Activated CD8-positive, alpha-beta T cell treated with anti-CD3 and anti-CD28 coated beads, Interleukin-2, amount 10 ng/mL, durations not matched to agents 7 days and 5 days (primary cell): ENCODE data around the gene NDUFAF3. TPM values are rescaled to one million over a fixed set of nuclear protein-coding genes. Genes with fewer than 3 reads are reported as not detected.

Experiments used
- ATAC-seq: fragments of 150-1000 bp; cut with Tn5 transposase; one replicate; pipeline ENCODE4 v1.10.0; 2021; ENCODE audit warnings: moderate library complexity
- CTCF ChIA-PET: fragments of 350-600 bp; sonication (Branson Sonifier 250); formaldehyde crosslinking; loops from one replicate; lab custom pipeline; 2021; ENCODE audit warnings: antibody characterized with exemption; lab: Charles Lee
- POLR2A ChIA-PET: fragments of 350-600 bp; sonication (Branson Sonifier 250); formaldehyde crosslinking; loops from one replicate; lab custom pipeline; 2021; ENCODE audit warnings: antibody characterized with exemption; lab: Charles Lee
- DNase-seq: peaks from one replicate; pipeline ENCODE4 v3.0.0-alpha.2; 2020
- H3K27ac Mint-ChIP-seq: one replicate; pipeline ENCODE4 v1.8.0; 2021; ENCODE audit warnings: mild to moderate bottlenecking, mixed read lengths
- H3K27me3 Mint-ChIP-seq: one replicate; pipeline ENCODE4 v1.8.0; 2021; ENCODE audit warnings: low read depth, mixed read lengths
- H3K36me3 Mint-ChIP-seq: one replicate; pipeline ENCODE4 v1.8.0; 2021; ENCODE audit warnings: low read depth, mixed read lengths
- H3K4me1 Mint-ChIP-seq: one replicate; pipeline ENCODE4 v1.8.0; 2021; ENCODE audit warnings: low read depth, mixed read lengths
- H3K4me3 Mint-ChIP-seq: one replicate; pipeline ENCODE4 v1.8.0; 2021; ENCODE audit warnings: mild to moderate bottlenecking, mixed read lengths
- H3K9me3 Mint-ChIP-seq: one replicate; pipeline ENCODE4 v1.8.0; 2022; ENCODE audit warnings: mixed read lengths; ENCODE audit not compliant: insufficient read depth
- total RNA-seq, 2 experiments: library from RNA; stranded (reverse); gene quantifications; one replicate each; pipeline ENCODE4 v1.2.3, GENCODE V29; 2021

NDUFAF3 gene
- total RNA-seq, 2 experiments from 2014 or later = 92.1 to 93.7 TPM

- Mint-ChIP-seq H3K27me3 (no peaks in the 10 kb centered on the region), H3K4me3 (peak within 1 kb of the TSS; percentile 91), H3K4me1 (peaks cover 54% of the 10 kb centered on the region), H3K27ac (peak within 1 kb of the TSS; percentile 93), H3K9me3 (no peaks in the 10 kb centered on the region), H3K36me3 (peaks cover 22% of the 10 kb centered on the region)
- CTCF ChIA-PET = interaction anchor here (1.0 to 15.6 kb wide), 7 partner anchors 13 to 168 kb away, joined by 3 to 319 read pairs (median 3); partner anchors contain the start of genes ARIH2, DALRD3, IMPDH2 and NDUFAF3
- POLR2A ChIA-PET = interaction anchor here (0.6 to 7.7 kb wide), 12 partner anchors 7 to 688 kb away, joined by 3 to 73 read pairs (median 5); partner anchors contain the start of genes DALRD3, IMPDH2, NDUFAF3 and QRICH1
- peak; percentile 86 for DNase-seq
- ATAC-seq = peak; percentile 80
Measured at GRCh38 chr3:48989796-48990635, 31.9 kb upstream of the NDUFAF3 start, which contains the start of gene P4HTM. TSS of gene P4HTM (plus strand) at chr3:48990241. CDS start at chr3:48990257, 16 bp downstream.

- Mint-ChIP-seq H3K4me1 (peaks cover 56% of the 10 kb centered on the region), H3K9me3 (no peaks in the 10 kb centered on the region), H3K27ac (peak overlapping the region; percentile 89), H3K36me3 (peaks cover 23% of the 10 kb centered on the region), H3K27me3 (no peaks in the 10 kb centered on the region), H3K4me3 (peak overlapping the region; percentile 89)
- DNase-seq (peak; percentile 63), ATAC-seq (peak; percentile 32)
- ChIA-PET POLR2A (interaction anchor here (0.9 to 7.7 kb wide), 7 partner anchors 16 to 103 kb away, joined by 3 to 73 read pairs (median 11); partner anchors contain the start of genes ARIH2, DALRD3, IMPDH2 and NDUFAF3), CTCF (interaction anchor here (1.2 to 15.6 kb wide), 7 partner anchors 12 to 306 kb away, joined by 3 to 319 read pairs (median 3); partner anchors contain the start of genes DALRD3, IMPDH2, NDUFAF3 and QRICH1)
Measured at GRCh38 chr3:48990636-48991469, 31.1 kb upstream of the NDUFAF3 start.

- Mint-ChIP-seq H3K36me3 (peaks cover 20% of the 10 kb centered on the region), H3K27ac (peak overlapping the region; percentile 55), H3K4me1 (peaks cover 50% of the 10 kb centered on the region), H3K27me3 (no peaks in the 10 kb centered on the region), H3K9me3 (no peaks in the 10 kb centered on the region), H3K4me3 (peak overlapping the region; percentile 89)
- ATAC-seq (no peak), DNase-seq (no peak)
- CTCF ChIA-PET = interaction anchor here (1.2 to 15.6 kb wide), 5 partner anchors 23 to 307 kb away, joined by 3 to 319 read pairs (median 3); partner anchors contain the start of genes DALRD3, NDUFAF3, QRICH1 and WDR6
- POLR2A ChIA-PET = interaction anchor here (1.0 to 7.7 kb wide), 5 partner anchors 15 to 73 kb away, joined by 4 to 73 read pairs (median 12); partner anchors contain the start of genes ARIH2, DALRD3, IMPDH2 and NDUFAF3
Measured at GRCh38 chr3:48991851-48992545, 29.9 kb upstream of the NDUFAF3 start.

GRCh38 chr3:48993834-48994233 is 28.1 kb upstream of the NDUFAF3 start:
- Mint-ChIP-seq H3K4me3 (no peak overlapping the region), H3K9me3 (no peaks in the 10 kb centered on the region), H3K4me1 (peaks cover 40% of the 10 kb centered on the region), H3K36me3 (peaks cover 21% of the 10 kb centered on the region), H3K27me3 (no peaks in the 10 kb centered on the region), H3K27ac (no peak overlapping the region)
- ChIA-PET CTCF (interaction anchor here (15.6 kb wide), 1 partner anchor 21 kb away, joined by 319 read pairs; the partner anchor contains the start of genes DALRD3, NDUFAF3 and WDR6), POLR2A (interaction anchor here (0.9 kb wide), 1 partner anchor 14 kb away, joined by 3 read pairs; the partner anchor contains the start of gene WDR6)
- DNase-seq = no peak
- no peak for ATAC-seq

GRCh38 chr3:48996640-48997039 is 25.3 kb upstream of the NDUFAF3 start:
- Mint-ChIP-seq H3K27ac (no peak overlapping the region), H3K27me3 (no peaks in the 10 kb centered on the region), H3K4me3 (no peak overlapping the region), H3K4me1 (peaks cover 24% of the 10 kb centered on the region), H3K36me3 (peaks cover 19% of the 10 kb centered on the region), H3K9me3 (no peaks in the 10 kb centered on the region)
- POLR2A ChIA-PET = interaction anchor here (0.9 to 3.8 kb wide), 5 partner anchors 8 to 98 kb away, joined by 3 to 21 read pairs (median 4); partner anchors contain the start of genes NDUFAF3 and WDR6
- no peak for DNase-seq
- ATAC-seq = no peak
- CTCF ChIA-PET = interaction anchor here (15.6 kb wide), 1 partner anchor 18 kb away, joined by 319 read pairs; the partner anchor contains the start of genes DALRD3, NDUFAF3 and WDR6

- H3K27ac Mint-ChIP-seq = no peak overlapping the region
- CTCF ChIA-PET = interaction anchor here (15.6 kb wide), 1 partner anchor 18 kb away, joined by 319 read pairs; the partner anchor contains the start of genes DALRD3, NDUFAF3 and WDR6
- H3K36me3 Mint-ChIP-seq = peaks cover 15% of the 10 kb centered on the region
- peaks cover 19% of the 10 kb centered on the region for H3K4me1 Mint-ChIP-seq
- no peaks in the 10 kb centered on the region for H3K27me3 Mint-ChIP-seq
- no peaks in the 10 kb centered on the region for H3K9me3 Mint-ChIP-seq
- H3K4me3 Mint-ChIP-seq = no peak overlapping the region
- DNase-seq (no peak), ATAC-seq (no peak)
- POLR2A ChIA-PET = interaction anchor here (1.0 to 3.8 kb wide), 4 partner anchors 8 to 97 kb away, joined by 3 to 21 read pairs (median 6); partner anchors contain the start of genes NDUFAF3 and WDR6
Measured at GRCh38 chr3:48997102-48997635, 24.8 kb upstream of the NDUFAF3 start.

GRCh38 chr3:48997714-48998637 is 23.9 kb upstream of the NDUFAF3 start:
- POLR2A ChIA-PET = interaction anchor here (1.1 to 3.8 kb wide), 2 partner anchors 9 kb away, joined by 3 to 21 read pairs; partner anchors contain the start of gene WDR6
- H3K4me3 Mint-ChIP-seq = no peak overlapping the region
- peaks cover 15% of the 10 kb centered on the region for H3K36me3 Mint-ChIP-seq
- ATAC-seq = no peak
- no peak for DNase-seq
- peaks cover 21% of the 10 kb centered on the region for H3K4me1 Mint-ChIP-seq
- H3K9me3 Mint-ChIP-seq = no peaks in the 10 kb centered on the region
- H3K27me3 Mint-ChIP-seq = no peaks in the 10 kb centered on the region
- H3K27ac Mint-ChIP-seq = no peak overlapping the region
- CTCF ChIA-PET = interaction anchor here (15.6 kb wide), 1 partner anchor 17 kb away, joined by 319 read pairs; the partner anchor contains the start of genes DALRD3, NDUFAF3 and WDR6

GRCh38 chr3:48999085-48999858 is 22.6 kb upstream of the NDUFAF3 start:
- no peak overlapping the region for H3K27ac Mint-ChIP-seq
- ChIA-PET POLR2A (no interaction called here), CTCF (interaction anchor here (2.1 kb wide), 1 partner anchor 12 kb away, joined by 8 read pairs; no protein-coding TSS in a partner anchor)
- ATAC-seq = no peak
- H3K4me1 Mint-ChIP-seq = peaks cover 9% of the 10 kb centered on the region
- H3K36me3 Mint-ChIP-seq = peaks cover 11% of the 10 kb centered on the region
- H3K27me3 Mint-ChIP-seq = no peaks in the 10 kb centered on the region
- DNase-seq = no peak
- H3K4me3 Mint-ChIP-seq = no peak overlapping the region
- H3K9me3 Mint-ChIP-seq = no peaks in the 10 kb centered on the region

- Mint-ChIP-seq H3K27me3 (no peaks in the 10 kb centered on the region), H3K4me1 (peaks cover 3% of the 10 kb centered on the region), H3K9me3 (no peaks in the 10 kb centered on the region), H3K4me3 (no peak overlapping the region), H3K27ac (peak overlapping the region; percentile 39), H3K36me3 (peaks cover 4% of the 10 kb centered on the region)
- ChIA-PET POLR2A (interaction anchor here (1.0 to 2.2 kb wide), 2 partner anchors 12 to 16 kb away, joined by 3 to 6 read pairs; partner anchors contain the start of gene P4HTM), CTCF (interaction anchor here (2.1 kb wide), 1 partner anchor 13 kb away, joined by 8 read pairs; no protein-coding TSS in a partner anchor)
- DNase-seq (no peak), ATAC-seq (no peak)
Measured at GRCh38 chr3:49001155-49001554, 20.8 kb upstream of the NDUFAF3 start.
